NCI-H345 treated with DMSO at 0.1 percent for 48 hours (cell line): ENCODE results near the gene XPA.
"Not testable (repeated sequence)": the region's sequence is repeated elsewhere in the genome, so short reads cannot be mapped to it uniquely, and the experiment has no call there.

Source experiments
- DNase-seq: peaks from one replicate; lab custom pipeline; 2025; ENCODE audit not compliant: unreplicated experiment; lab: John Stamatoyannopoulos, UW

Gene XPA

DNA sequence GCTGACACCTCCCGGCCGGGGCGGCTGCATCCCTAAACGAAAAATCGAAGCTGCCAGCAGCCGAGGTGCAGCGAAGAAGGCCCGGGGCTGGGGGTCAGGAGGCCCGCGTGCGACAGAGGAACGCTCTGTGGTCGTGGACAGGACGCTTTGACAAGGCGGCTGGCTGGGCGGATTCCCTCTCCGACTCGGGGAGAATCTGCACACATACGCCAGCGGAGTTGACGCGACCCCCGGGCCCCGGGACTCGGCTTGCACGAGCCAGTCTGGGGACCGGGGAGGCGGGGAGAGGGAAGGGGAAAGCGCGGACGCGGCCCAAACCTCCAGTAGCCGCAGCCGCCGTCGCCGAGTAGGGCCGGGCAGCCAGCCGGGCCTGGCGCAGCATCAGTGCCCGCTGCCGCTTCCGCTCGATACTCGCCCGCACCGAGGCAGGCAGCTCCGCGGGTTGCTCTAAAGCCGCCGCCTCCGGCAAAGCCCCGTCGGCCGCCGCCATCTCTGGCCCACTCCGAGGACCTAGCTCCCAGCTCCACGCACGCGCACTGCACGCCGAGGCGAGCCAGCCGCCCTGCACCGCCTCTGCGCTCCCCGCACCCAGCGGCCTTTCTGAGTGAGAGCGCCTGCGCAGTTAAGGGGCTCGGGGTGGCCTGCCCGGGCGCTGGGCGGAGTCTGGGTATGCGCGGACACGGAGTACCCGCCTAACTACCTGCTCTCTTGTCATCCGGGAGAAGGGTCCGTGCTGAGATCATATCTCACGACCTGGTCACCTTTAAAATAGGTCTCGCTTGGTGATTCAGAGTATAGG is at the start of gene XPA:
Gene XPA, minus strand, starts transcription at position 538 of the 799 bp plus-strand sequence. Its CDS starts 48 bp downstream, at position 490.
- peak; percentile 99 for DNase-seq

GRCh38 chr9:97744710-97745708 is 47.9 kb upstream of the XPA start:
- no peak for DNase-seq

DNA sequence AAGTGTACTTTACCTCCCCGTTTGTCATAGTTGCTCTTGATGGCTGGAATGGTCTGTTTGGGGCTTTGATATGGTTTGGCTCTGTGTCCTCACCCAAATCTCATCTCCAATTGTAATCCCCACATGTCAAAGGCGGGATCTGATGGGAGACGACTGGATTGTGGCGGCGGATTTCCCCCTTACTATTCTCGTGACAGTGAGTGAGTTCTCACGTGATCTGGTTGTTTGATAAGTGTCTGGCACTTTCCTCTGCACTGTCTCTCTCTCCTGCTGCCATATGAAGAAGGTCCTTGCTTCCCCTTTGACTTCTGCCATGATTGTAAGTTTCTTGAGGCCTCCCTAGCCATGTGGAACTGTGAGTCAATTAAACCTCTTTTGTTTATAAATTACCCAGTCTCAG is 46.9 kb upstream of the XPA start:
- not testable (repeated sequence) for DNase-seq

DNA sequence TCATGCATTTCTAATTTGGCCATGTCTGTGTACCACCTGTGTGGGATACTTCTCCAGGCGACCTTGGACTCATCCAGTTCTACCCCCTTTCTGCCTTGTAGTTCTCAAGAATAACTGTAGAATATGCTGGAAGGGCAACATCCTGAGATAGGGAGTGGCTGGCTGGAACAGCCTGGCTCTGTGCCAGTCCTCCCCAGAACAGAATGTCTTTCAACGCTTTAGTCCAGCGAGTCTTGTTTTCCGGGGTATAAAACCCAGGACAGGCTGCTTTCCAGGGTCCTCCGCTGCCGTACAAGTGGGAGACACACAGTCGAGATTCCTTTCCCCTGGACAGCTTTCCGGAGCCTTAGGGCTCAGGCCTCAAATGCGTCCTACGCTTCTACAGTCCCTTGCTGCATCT is 45.4 kb upstream of the XPA start:
- no peak for DNase-seq

GRCh38 chr9:97741947-97742346 is 44.8 kb upstream of the XPA start:
- DNase-seq = no peak

DNA sequence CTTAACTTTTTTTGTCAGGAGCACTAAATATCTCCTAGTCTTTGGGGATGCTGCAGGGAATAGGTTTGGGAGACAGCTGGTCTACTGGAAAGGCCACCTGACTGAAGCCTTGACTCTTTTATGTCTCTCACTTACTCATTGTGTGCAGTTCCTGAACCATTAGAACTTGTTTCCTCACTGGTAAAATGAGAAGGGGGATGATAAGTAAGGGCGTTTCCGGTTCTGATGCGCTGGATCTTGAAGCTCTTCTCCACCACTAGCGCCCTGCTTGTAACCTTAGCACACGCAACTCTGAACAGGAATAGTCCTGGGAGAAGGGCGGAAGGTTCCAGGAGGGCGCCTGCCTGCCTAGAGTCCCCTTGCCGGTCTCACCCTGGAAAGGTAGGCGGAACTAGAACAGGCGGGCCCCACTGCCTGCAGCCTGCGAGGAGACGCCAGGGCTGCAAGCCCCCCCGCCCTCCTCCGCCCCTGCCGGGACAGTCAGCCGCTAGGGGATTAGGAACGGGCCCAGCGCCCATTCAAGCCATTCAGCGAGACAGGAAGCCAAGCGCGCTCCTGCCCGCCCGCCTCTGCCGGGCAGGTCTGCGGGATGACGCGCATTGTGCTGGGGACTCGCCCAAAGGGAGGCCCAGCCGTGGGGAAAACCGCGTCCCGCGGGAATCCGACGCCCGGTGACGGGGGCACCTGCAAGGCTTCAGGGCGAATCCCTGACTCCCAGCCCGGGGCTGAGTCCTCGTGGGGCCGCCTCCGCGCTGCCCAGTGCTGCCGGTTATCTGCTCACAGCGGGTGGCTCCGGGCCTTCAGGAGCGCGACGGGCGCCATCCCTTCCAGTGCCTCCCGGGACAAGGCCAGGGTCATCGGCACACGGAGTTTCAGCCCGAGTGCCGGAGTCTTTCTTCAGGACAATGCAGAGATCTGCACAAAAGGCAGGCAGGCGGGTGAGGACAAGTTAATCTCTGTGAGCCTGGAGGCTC is 44.0 kb upstream of the XPA start:
- no peak for DNase-seq

DNA sequence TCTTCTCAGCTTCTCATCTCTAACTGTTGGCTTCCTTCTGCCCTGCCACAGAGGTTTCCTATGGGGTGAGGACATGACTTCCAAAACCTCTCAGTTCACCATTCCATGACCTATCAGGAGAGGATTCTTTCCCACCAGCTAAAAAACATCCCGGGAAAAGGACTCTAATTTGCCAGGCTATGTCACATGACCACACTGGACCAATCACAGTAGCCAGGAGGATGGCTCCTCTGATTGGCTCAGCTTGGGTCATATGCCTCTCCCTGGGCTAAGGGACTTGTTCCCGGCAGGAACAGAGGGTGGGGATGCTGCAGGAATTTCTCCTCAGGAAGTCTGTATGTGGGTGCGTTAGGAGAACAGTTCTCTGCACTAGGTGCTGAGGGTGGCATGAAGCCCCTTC is 40.3 kb upstream of the XPA start:
- DNase-seq = no peak

GRCh38 chr9:97735070-97735600 is 38.0 kb upstream of the XPA start:
- DNase-seq = peak; percentile 66

DNA sequence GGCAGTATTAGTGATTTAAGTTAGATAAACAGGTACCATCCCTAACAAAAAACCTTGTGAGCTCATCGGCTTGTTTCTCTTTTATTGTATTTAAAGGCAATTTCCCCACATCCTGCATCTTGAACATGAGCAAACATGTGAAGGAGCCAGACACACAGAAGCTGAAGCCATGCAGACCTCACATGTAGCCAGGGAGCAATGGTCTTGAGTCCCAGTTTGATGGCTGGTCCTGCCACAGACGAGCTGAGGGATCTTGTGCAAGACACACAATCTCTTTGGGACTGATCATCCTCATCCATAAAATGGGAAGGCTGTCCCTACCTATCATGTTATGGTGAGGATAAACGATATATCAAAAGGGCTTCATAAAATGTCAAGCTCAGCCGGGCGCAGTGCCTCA is 29.6 kb upstream of the XPA start:
- no peak for DNase-seq

DNA sequence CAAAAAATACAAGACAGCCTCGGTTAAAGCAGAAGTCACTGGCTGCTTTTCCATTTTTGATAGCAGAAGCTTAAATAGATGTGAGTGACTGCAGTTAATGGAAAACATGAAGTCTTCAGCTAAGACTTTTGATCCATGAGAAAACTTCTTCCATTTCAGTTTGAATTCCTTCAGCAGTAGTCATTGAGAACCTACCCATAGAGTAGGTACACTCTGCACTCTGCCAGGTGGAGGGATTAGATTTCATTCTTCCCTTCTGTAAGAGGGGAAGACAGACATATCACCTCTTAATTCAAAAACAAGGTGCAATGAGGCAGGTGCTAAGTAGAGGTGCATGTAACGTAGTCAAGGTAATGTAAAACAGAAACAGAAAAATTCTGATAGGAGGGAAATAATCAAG is 26.7 kb upstream of the XPA start:
- DNase-seq = no peak

GRCh38 chr9:97722331-97722730 is 25.2 kb upstream of the XPA start:
- no peak for DNase-seq

DNA sequence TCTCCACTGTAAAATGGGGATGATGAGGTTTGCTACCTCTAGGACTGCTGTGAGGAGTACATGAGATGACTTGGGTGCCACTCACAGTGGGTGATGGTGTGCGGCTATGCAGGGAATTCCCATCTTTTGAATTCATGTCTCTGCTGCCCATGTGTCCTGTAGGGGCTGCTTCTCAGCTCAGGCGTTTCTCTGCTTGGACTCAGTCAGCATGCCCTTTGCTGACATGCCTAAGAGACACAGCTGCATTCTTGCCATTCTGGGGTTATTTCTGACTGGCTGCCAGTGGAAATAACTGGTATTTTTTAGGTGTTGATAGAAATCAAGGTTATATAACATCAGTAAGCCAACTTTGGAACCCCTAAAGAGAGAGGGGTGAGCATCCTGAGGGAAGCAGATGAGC is 24.3 kb upstream of the XPA start:
- no peak for DNase-seq

DNA sequence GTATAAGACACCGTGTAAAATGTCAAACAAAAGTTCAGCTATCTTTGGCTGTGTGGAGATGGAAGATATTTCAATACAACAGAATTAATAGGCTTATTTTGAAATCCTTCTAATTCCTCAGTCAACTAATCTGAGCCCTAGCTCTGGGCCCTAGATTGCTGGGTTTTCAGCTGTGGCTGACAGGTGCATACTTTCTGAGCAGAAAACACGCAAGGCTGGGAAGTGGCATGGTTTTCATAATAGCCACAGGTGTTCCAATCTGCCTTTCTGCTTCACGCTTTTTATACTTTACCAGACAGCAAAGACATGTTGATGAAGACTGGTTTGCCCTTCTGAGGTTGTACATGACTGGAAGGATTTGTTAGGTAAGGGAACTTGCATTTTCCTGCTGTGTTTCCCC is 20.7 kb upstream of the XPA start:
- DNase-seq = no peak

- no peak for DNase-seq
Observed at GRCh38 chr9:97714435-97714834, 17.3 kb upstream of the XPA start.

- no peak for DNase-seq
Observed at GRCh38 chr9:97711223-97711626, 14.1 kb upstream of the XPA start.

DNA sequence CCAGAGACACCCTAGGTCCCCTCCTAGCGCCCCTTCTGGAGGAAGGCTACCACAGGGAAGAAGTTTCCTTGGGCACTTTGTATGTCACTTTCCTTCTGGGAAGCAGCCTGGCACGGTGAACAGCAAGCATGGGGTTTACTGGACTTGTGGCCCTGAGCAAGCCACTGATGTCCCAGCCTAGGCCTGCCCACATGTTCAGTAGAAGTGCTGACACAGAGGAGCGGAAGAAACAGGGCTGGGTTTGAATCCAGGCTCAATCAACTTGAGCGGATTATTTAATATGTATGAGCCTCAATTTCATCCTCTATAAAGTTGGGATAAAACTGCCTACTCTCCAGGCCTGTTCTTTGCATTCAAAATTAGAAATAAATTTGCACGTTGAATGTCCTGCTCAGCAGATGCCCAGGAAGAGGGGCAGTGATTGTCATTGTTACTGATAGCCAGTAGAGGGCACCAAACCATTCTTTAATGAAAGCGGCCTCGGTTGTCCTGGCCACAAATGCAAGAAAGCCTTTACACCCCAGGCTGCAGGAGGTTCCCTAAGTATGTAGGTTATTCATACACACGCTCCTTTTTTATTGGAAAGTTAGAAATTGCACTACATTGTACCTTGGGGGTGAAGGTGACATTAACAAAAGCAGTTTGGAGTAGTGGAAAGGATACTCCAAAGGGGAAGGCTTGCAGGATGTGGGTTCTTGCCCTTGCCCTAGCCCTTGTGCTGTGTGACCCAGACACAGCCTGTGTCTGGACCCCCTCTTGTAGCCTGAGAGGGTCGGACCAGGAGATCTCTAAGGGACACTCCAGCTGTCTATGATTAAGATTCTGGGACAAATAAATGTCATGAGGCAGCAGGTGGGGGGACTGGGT is 13.4 kb upstream of the XPA start:
- peak; percentile 83 for DNase-seq

DNA sequence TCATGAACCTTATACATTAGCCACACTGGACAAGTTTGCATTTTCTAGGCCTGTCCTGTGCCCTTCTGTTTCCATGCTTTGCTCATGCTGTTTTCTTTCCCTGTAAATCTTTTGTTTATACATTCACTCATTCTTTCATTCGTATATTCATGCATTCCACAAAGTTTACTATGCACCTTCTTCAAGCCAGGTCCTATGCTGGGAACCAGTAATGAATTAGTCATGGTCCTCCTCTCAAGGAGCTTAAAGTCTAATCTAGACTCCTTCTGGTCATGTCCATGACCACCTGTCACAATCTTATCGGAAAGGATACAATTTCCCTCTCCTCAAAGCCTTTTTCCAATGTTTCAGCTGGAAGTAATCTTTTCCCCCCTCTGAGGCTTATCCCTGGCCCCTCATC is 9.1 kb upstream of the XPA start:
- DNase-seq = no peak

DNA sequence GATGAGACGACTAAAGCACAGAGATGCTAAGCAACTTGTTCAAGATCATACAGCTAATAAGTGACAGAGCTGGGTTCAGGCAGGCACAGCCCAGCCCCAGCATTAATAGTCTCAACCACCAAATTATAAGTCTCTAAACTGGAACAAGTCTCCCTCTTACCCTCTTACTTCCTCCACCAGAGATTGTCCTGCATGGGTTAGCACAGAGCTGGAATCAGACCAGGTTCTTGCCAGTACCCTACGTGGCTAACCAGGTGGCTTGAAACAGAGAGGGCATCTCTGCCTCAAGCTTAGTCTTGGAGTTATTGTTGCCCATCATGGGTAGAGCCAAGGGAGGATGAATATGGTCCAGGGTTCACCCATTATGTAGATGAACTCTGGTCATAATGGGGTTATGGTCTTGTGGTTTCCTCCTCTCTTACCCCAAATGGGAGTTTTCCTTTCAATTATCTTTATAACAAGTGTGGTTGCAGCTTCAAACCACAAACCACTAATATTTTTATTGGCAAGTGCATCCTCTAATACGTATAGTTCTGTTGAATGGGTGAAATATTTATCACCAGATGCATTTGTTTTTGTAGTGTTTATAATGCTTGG is 8.3 kb upstream of the XPA start:
- DNase-seq = no peak

DNA sequence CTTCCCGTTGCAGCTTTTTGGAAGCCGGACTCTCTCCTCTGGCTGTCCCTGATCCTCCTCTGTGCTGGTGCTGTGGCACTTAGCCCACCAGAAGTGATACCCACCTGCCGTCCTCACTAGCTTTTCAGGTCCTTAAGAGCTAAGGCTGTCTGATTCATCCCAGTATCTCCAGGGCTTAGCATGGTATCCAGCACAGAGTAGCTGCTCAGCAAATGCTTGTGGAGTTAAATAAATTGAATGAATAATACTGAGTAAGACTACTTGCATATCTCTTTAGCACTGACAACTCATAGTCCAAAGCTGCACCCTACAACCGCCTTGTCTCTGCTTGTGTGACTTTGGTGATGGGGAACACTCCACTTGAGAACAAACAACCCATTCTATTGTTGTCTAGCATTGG is 7.7 kb upstream of the XPA start:
- DNase-seq = no peak
